Natural killer cell (primary cell): ENCODE results near the gene DNASE1L1. TPM values are rescaled to one million over a fixed set of nuclear protein-coding genes. Genes with fewer than 3 reads are reported as not detected.
A peak's percentile ranks its signal among the peaks of the same experiment; 100 is the strongest.

Experiments
- ATAC-seq, 3 donors: fragments of 150-1000 bp in 2 of 3; fragments of 200-7000 bp in 1 of 3; cut with Tn5 transposase; 1 replicate in 1 of 3; 2 replicates in 2 of 3; pipeline ENCODE4 v1.10.0; 2021; ENCODE audit warnings: mild to moderate bottlenecking in 2 of 3, moderate library complexity in 2 of 3
- DNase-seq, 2 donors: peaks; one replicate each; pipeline versions ENCODE4 v3.0.0 to v3.0.0-alpha.2; 2013 to 2021; ENCODE audit warnings: mixed read lengths in 1 of 2
- H3K27ac ChIP-seq: one replicate; pipeline ENCODE4 v1.5.1; 2013; ENCODE audit warnings: mild to moderate bottlenecking, low read length
- H3K27me3 ChIP-seq: one replicate; pipeline ENCODE4 v1.6.1; 2013; ENCODE audit warnings: low read length; ENCODE audit not compliant: control insufficient read depth, insufficient read depth
- H3K36me3 ChIP-seq: one replicate; pipeline ENCODE4 v1.6.1; 2013; ENCODE audit warnings: low read length; ENCODE audit not compliant: control insufficient read depth, insufficient read depth
- H3K4me1 ChIP-seq: one replicate; pipeline ENCODE4 v1.6.1; 2013; ENCODE audit warnings: low read length; ENCODE audit not compliant: control insufficient read depth, insufficient read depth
- H3K4me3 ChIP-seq: one replicate; pipeline ENCODE4 v1.5.1; 2013; ENCODE audit warnings: low read length
- H3K9me3 ChIP-seq: one replicate; pipeline ENCODE4 v1.6.1; 2013; ENCODE audit warnings: low read length; ENCODE audit not compliant: control insufficient read depth, insufficient read depth
- H3K27ac Mint-ChIP-seq, 2 donors: one replicate each; pipeline ENCODE4 v1.8.0; 2022; ENCODE audit warnings: mild to moderate bottlenecking in 2 of 2, mixed read lengths in 2 of 2, moderate library complexity in 1 of 2
- H3K27me3 Mint-ChIP-seq, 2 donors: one replicate each; pipeline ENCODE4 v1.8.0; 2022; ENCODE audit warnings: low read depth in 2 of 2, mixed read lengths in 2 of 2
- H3K36me3 Mint-ChIP-seq: one replicate; pipeline ENCODE4 v1.8.0; 2022; ENCODE audit warnings: mixed read lengths
- H3K4me1 Mint-ChIP-seq, 2 donors: one replicate each; pipeline ENCODE4 v1.8.0; 2022; ENCODE audit warnings: mixed read lengths in 2 of 2
- H3K4me3 Mint-ChIP-seq: one replicate; pipeline ENCODE4 v1.8.0; 2022; ENCODE audit warnings: mild to moderate bottlenecking, moderate library complexity, mixed read lengths
- H3K9me3 Mint-ChIP-seq, 2 donors: one replicate each; pipeline ENCODE4 v1.8.0; 2022; ENCODE audit warnings: mixed read lengths in 2 of 2
- WGBS: methylation state at CpG from one replicate; pipeline ENCODE4 v1.1.7; 2013; ENCODE audit warnings: missing lambda C conversion rate; ENCODE audit not compliant: insufficient coverage; 5-methylcytosine and 5-hydroxymethylcytosine counted together
- intact Hi-C: fragments of 100-400 bp; cut with micrococcal nuclease; formaldehyde crosslinking; loops from one replicate; pipeline ENCODE4 v1.14.2; 2022
- total RNA-seq, 4 donors: library from RNA; stranded (reverse); fragments of 120-200 nt in 1 of 4; gene quantifications; one replicate each; pipeline versions ENCODE4 v1.2.3 to v1.2.4, GENCODE V29; 2013 to 2022
- TF ChIP-seq, protein P1 (sequence below): fragments of 200-600 bp; IDR thresholded peaks from one replicate; pipeline ENCODE4 v1.8.0; 2022; ENCODE audit warnings: antibody characterized with exemption

DNASE1L1 gene
- total RNA-seq, 3 donors from 2014 or later (not counting 1 experiment from before 2014, with no cell fraction given) = 16.7 to 19.6 (median 16.8) TPM

DNA sequence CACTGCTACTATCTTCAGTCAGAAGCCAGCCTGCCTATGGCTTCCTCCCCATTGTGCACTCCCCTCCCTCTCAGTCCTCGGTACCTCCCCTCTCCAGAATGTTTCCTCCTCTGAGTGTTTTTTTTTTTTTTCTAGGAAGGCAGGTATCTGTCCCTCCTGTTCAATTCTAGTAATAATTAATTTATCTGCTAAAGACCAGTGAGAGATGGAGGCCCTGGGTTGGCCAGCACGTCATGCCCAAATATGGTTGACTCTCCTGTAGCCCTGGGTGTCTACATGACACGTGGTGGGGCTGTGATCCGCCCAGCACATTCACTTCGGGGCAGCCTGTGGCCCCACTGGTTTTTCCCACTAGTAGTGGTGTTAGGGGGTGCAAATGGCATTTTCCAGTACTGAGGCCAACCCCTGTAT is 36.4 kb downstream of the DNASE1L1 start:
- Histone ChIP-seq H3K4me3 (peak overlapping the region; percentile 59), H3K4me1 (peaks cover 56% of the 10 kb centered on the region), H3K36me3 (peaks cover 7% of the 10 kb centered on the region), H3K27ac (peak overlapping the region; percentile 79), H3K9me3 (no peaks in the 10 kb centered on the region), H3K27me3 (no peaks in the 10 kb centered on the region)
- Mint-ChIP-seq H3K9me3 (no peaks in the 10 kb centered on the region), H3K4me3 (peak overlapping the region; percentile 93), H3K4me1 (peaks cover 19 to 24% of the 10 kb centered on the region in 2 donors), H3K36me3 (no peaks in the 10 kb centered on the region), H3K27ac (peak overlapping the region; percentile 95 to 97), H3K27me3 (no peaks in the 10 kb centered on the region)
- TF ChIP-seq, protein P1, sequence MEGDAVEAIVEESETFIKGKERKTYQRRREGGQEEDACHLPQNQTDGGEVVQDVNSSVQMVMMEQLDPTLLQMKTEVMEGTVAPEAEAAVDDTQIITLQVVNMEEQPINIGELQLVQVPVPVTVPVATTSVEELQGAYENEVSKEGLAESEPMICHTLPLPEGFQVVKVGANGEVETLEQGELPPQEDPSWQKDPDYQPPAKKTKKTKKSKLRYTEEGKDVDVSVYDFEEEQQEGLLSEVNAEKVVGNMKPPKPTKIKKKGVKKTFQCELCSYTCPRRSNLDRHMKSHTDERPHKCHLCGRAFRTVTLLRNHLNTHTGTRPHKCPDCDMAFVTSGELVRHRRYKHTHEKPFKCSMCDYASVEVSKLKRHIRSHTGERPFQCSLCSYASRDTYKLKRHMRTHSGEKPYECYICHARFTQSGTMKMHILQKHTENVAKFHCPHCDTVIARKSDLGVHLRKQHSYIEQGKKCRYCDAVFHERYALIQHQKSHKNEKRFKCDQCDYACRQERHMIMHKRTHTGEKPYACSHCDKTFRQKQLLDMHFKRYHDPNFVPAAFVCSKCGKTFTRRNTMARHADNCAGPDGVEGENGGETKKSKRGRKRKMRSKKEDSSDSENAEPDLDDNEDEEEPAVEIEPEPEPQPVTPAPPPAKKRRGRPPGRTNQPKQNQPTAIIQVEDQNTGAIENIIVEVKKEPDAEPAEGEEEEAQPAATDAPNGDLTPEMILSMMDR = no peak
- ATAC-seq (peak; percentile 32 to 39 (median 38)), DNase-seq (peak; percentile 52 to 71)
- intact Hi-C loops = loop anchor here (2.0 to 10.0 kb wide), 2 partner anchors 278 to 402 kb away; partner anchors contain the start of genes HCFC1 and MECP2
- WGBS = 8% methylated on average over 2 of the region's 5 CpGs

DNA sequence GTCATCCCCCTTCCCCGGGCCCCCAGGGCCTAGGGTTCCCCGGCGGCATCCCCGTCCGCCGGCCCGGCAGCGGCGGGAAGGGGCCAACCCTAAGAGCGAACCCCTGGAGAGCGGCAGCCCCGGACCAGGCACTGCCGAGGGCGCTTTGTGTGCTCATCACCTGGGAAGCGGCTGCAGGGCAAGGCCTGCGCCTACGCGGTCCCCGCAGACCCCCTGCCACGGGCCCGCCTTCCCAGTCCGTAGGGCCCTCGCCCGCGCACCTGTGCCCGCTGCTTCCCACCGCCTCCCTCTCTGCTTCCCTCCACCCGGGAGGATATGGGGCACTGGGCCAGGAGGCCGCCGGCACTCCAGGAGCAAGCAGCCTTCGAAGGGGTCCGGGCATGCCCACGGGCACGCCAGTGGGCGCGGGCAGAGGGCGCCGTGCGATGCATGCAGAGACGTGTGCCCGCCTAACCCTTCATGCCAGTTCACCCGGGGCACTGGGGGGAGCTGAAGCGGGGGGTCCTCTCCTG is 37.2 kb downstream of the DNASE1L1 start:
- H3K27me3 ChIP-seq = no peaks in the 10 kb centered on the region
- no peak for DNase-seq
- peaks cover 15% of the 10 kb centered on the region for H3K36me3 ChIP-seq
- intact Hi-C loops = loop anchor here (2.0 to 10.0 kb wide), 2 partner anchors 277 to 401 kb away; partner anchors contain the start of genes HCFC1 and MECP2
- H3K27ac Mint-ChIP-seq = peak overlapping the region; percentile 95 to 97
- H3K4me3 ChIP-seq = peak overlapping the region; percentile 59
- H3K27ac ChIP-seq = peak overlapping the region; percentile 79
- H3K9me3 ChIP-seq = no peaks in the 10 kb centered on the region
- 6% methylated on average over 43 of the region's 43 CpGs for WGBS
- no peaks in the 10 kb centered on the region for H3K27me3 Mint-ChIP-seq
- TF ChIP-seq, protein P1 = no peak
- no peaks in the 10 kb centered on the region for H3K9me3 Mint-ChIP-seq
- ATAC-seq = no peak
- peaks cover 19 to 24% of the 10 kb centered on the region in 2 donors for H3K4me1 Mint-ChIP-seq
- peaks cover 57% of the 10 kb centered on the region for H3K4me1 ChIP-seq
- peak overlapping the region; percentile 93 for H3K4me3 Mint-ChIP-seq
- no peaks in the 10 kb centered on the region for H3K36me3 Mint-ChIP-seq

DNA sequence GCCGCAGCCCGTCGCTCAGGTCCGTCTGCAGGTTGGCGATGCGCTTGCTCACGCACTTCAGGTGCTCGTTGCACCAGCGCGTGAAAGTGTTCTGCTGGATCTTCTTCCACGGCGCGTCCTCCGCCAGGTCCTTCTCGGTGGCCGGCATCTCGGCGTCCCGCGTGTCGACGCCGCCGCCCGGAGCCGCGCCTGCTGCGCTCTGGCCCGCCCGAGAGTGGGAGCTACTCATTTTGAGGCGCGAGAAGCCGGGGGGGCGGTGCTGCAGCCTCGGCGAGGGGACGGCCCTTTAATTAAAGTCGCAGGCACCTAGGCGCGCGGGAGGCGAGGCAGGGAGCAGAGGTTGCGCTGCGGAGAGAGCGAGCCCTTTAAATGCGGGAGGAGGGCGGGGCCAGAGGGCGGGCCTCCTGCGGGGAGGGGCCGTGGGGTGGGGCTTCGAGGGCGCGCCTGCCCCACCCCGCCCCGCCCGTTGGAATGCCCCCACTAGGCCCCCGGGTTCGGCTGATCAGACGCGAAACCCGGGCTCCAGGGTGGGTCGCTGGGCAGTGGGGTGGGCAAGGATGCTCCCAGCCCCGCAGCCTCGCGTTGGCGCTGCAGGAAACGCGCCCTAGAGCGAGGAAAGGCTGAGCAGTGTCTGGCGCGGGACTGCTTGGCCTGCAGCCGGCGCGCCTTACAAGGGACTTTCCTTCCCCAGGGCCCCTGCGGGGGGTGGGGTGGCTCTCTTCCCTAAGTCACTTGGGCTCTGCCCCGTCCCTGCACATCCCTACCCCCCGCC is 37.9 kb downstream of the DNASE1L1 start:
- peak overlapping the region; percentile 95 to 97 for H3K27ac Mint-ChIP-seq
- no peaks in the 10 kb centered on the region for H3K27me3 Mint-ChIP-seq
- ATAC-seq = peak; percentile 47 to 74 (median 52)
- intact Hi-C loops = loop anchor here (10.0 kb wide), 1 partner anchor 276 kb away; the partner anchor contains the start of gene MECP2
- Histone ChIP-seq H3K36me3 (peaks cover 21% of the 10 kb centered on the region), H3K4me3 (peak overlapping the region; percentile 97), H3K27me3 (no peaks in the 10 kb centered on the region), H3K4me1 (peaks cover 63% of the 10 kb centered on the region), H3K27ac (peak overlapping the region; percentile 79), H3K9me3 (no peaks in the 10 kb centered on the region)
- under 1% methylated on average over 58 of the region's 77 CpGs for WGBS
- peak overlapping the region; percentile 85 for H3K4me3 Mint-ChIP-seq
- H3K9me3 Mint-ChIP-seq = no peaks in the 10 kb centered on the region
- TF ChIP-seq, protein P1 = no peak
- H3K4me1 Mint-ChIP-seq = peaks cover 19 to 24% of the 10 kb centered on the region in 2 donors
- peak; percentile 83 to 93 for DNase-seq
- H3K36me3 Mint-ChIP-seq = no peaks in the 10 kb centered on the region
